Duodenal mucosa (tissue), 2 donors: Measurements from ENCODE around the gene NECAB2.
"Not testable (repeated sequence)": the region's sequence is repeated elsewhere in the genome, so short reads cannot be mapped to it uniquely, and the experiment has no call there.

Experiments used
- H3K27ac ChIP-seq: one replicate; pipeline ENCODE4 v1.7.0; 2013; ENCODE audit warnings: low read depth, low read length
- H3K27me3 ChIP-seq, 2 donors: one replicate each; pipeline ENCODE4 v1.7.0; 2013; ENCODE audit warnings: low read length in 2 of 2, control low read depth in 1 of 2; ENCODE audit not compliant: insufficient read depth in 2 of 2, control insufficient read depth in 1 of 2
- H3K36me3 ChIP-seq, 2 donors: one replicate each; pipeline ENCODE4 v1.7.0; 2013; ENCODE audit warnings: low read length in 2 of 2, control low read depth in 1 of 2; ENCODE audit not compliant: insufficient read depth in 2 of 2, control insufficient read depth in 1 of 2
- H3K4me1 ChIP-seq, 2 donors: one replicate each; pipeline ENCODE4 v1.7.0; 2013; ENCODE audit warnings: low read length in 2 of 2, control low read depth in 1 of 2; ENCODE audit not compliant: insufficient read depth in 2 of 2, control insufficient read depth in 1 of 2
- H3K4me3 ChIP-seq, 2 donors: one replicate each; pipeline ENCODE4 v1.7.0; 2013; ENCODE audit warnings: low read length in 2 of 2, low read depth in 1 of 2
- H3K9ac ChIP-seq, 2 donors: one replicate each; pipeline ENCODE4 v1.7.0; 2013; ENCODE audit warnings: low read length in 2 of 2, low read depth in 1 of 2
- H3K9me3 ChIP-seq, 2 donors: one replicate each; pipeline ENCODE4 v1.7.0; 2013; ENCODE audit warnings: low read length in 2 of 2, control low read depth in 1 of 2; ENCODE audit not compliant: control insufficient read depth in 1 of 2

The NECAB2 gene

GRCh38 chr16:83936581-83937165 is 31.4 kb upstream of the NECAB2 start:
- Histone ChIP-seq H3K4me1 (peaks cover 5 to 11% of the 10 kb centered on the region in 2 donors), H3K4me3 (no peak overlapping the region), H3K36me3 (no peaks in the 10 kb centered on the region), H3K9me3 (no peaks in the 10 kb centered on the region), H3K27me3 (no peaks in the 10 kb centered on the region), H3K27ac (no peak overlapping the region), H3K9ac (no peak overlapping the region)

- H3K4me3 ChIP-seq = no peak overlapping the region
Measured at GRCh38 chr16:83937267-83937666, 30.8 kb upstream of the NECAB2 start.

GRCh38 chr16:83937922-83938885 is 29.8 kb upstream of the NECAB2 start:
- Histone ChIP-seq H3K36me3 (no peaks in the 10 kb centered on the region), H3K9ac (no peak overlapping the region), H3K9me3 (no peaks in the 10 kb centered on the region), H3K27ac (no peak overlapping the region), H3K27me3 (no peaks in the 10 kb centered on the region), H3K4me3 (no peak overlapping the region), H3K4me1 (peaks cover 5 to 17% of the 10 kb centered on the region in 2 donors)

More at GRCh38 chr16:83937267-83937666, 30.8 kb upstream of the NECAB2 start:
- Histone ChIP-seq H3K9me3 (no peaks in the 10 kb centered on the region), H3K27ac (no peak overlapping the region), H3K27me3 (no peaks in the 10 kb centered on the region), H3K36me3 (no peaks in the 10 kb centered on the region), H3K9ac (no peak overlapping the region), H3K4me1 (peaks cover 5 to 11% of the 10 kb centered on the region in 2 donors)

- H3K9ac ChIP-seq = no peak overlapping the region
- H3K4me1 ChIP-seq = peaks cover 5 to 17% of the 10 kb centered on the region in 2 donors
- H3K9me3 ChIP-seq = no peaks in the 10 kb centered on the region
- no peaks in the 10 kb centered on the region for H3K27me3 ChIP-seq
- no peaks in the 10 kb centered on the region for H3K36me3 ChIP-seq
- no peak overlapping the region for H3K4me3 ChIP-seq
- H3K27ac ChIP-seq = no peak overlapping the region
Measured at GRCh38 chr16:83939266-83939855, 28.7 kb upstream of the NECAB2 start.

- Histone ChIP-seq H3K9ac (no peak overlapping the region), H3K36me3 (no peaks in the 10 kb centered on the region), H3K9me3 (no peaks in the 10 kb centered on the region), H3K4me3 (no peak overlapping the region), H3K4me1 (peaks cover 5 to 17% of the 10 kb centered on the region in 2 donors), H3K27ac (no peak overlapping the region), H3K27me3 (no peaks in the 10 kb centered on the region)
Measured at GRCh38 chr16:83940119-83940518, 27.9 kb upstream of the NECAB2 start.

GRCh38 chr16:83940630-83941378 is 27.2 kb upstream of the NECAB2 start:
- Histone ChIP-seq H3K4me3 (no peak overlapping the region), H3K27me3 (no peaks in the 10 kb centered on the region), H3K36me3 (no peaks in the 10 kb centered on the region), H3K9me3 (no peaks in the 10 kb centered on the region), H3K27ac (no peak overlapping the region), H3K9ac (no peak overlapping the region), H3K4me1 (peaks cover 6 to 12% of the 10 kb centered on the region in 2 donors)

- not testable (repeated sequence) for H3K9me3 ChIP-seq, H3K4me3 ChIP-seq, H3K9ac ChIP-seq, H3K36me3 ChIP-seq, H3K27me3 ChIP-seq, H3K27ac ChIP-seq
- H3K4me1 ChIP-seq = peaks cover 8 to 14% of the 10 kb centered on the region in 2 donors
Measured at GRCh38 chr16:83941546-83941945, 26.5 kb upstream of the NECAB2 start.

- peaks cover 11 to 16% of the 10 kb centered on the region in 2 donors for H3K4me1 ChIP-seq
- no peak overlapping the region for H3K4me3 ChIP-seq
- no peak overlapping the region for H3K9ac ChIP-seq
- H3K36me3 ChIP-seq = no peaks in the 10 kb centered on the region
- H3K27me3 ChIP-seq = no peaks in the 10 kb centered on the region
- H3K9me3 ChIP-seq = no peaks in the 10 kb centered on the region
- H3K27ac ChIP-seq = no peak overlapping the region
Measured at GRCh38 chr16:83942074-83942473, 26.0 kb upstream of the NECAB2 start.

GRCh38 chr16:83942815-83943515 is 25.1 kb upstream of the NECAB2 start:
- no peaks in the 10 kb centered on the region for H3K36me3 ChIP-seq
- no peak overlapping the region for H3K9ac ChIP-seq
- peaks cover 19 to 20% of the 10 kb centered on the region in 2 donors for H3K4me1 ChIP-seq
- no peaks in the 10 kb centered on the region for H3K27me3 ChIP-seq
- no peak overlapping the region for H3K27ac ChIP-seq
- H3K9me3 ChIP-seq = no peaks in the 10 kb centered on the region
- no peak overlapping the region for H3K4me3 ChIP-seq
